ENCODE measurements around the gene DOK7.

DOK7 gene

GRCh38 chr4:3427706-3428446 lies 35.2 kb upstream of the DOK7 start:
- DNase-seq: no peak

GRCh38 chr4:3429651-3430050 lies 33.5 kb upstream of the DOK7 start:
- DNase-seq: no peak

- no peak for DNase-seq
Measured at GRCh38 chr4:3430524-3430923, 32.6 kb upstream of the DOK7 start.

GRCh38 chr4:3431446-3431993 lies 31.6 kb upstream of the DOK7 start:
- DNase-seq: no peak

- no peak for DNase-seq
Measured at GRCh38 chr4:3432381-3432790, 30.7 kb upstream of the DOK7 start.

GRCh38 chr4:3433138-3433869 lies 29.8 kb upstream of the DOK7 start:
- no peak for DNase-seq

GRCh38 chr4:3434881-3435685 lies 28.0 kb upstream of the DOK7 start:
- no peak for DNase-seq

GRCh38 chr4:3435686-3435956 lies 27.5 kb upstream of the DOK7 start:
- no peak for DNase-seq

GRCh38 chr4:3436048-3436797 lies 26.9 kb upstream of the DOK7 start:
- DNase-seq: no peak

- peak; percentile 41 for DNase-seq
Measured at GRCh38 chr4:3436798-3437581, 26.1 kb upstream of the DOK7 start.

GRCh38 chr4:3437582-3437936 lies 25.5 kb upstream of the DOK7 start:
- DNase-seq: no peak

- DNase-seq: no peak
Measured at GRCh38 chr4:3437998-3438846, 24.9 kb upstream of the DOK7 start.

- no peak for DNase-seq
Measured at GRCh38 chr4:3438847-3439180, 24.3 kb upstream of the DOK7 start.

GRCh38 chr4:3439391-3439790 lies 23.7 kb upstream of the DOK7 start:
- DNase-seq: no peak

GRCh38 chr4:3440011-3440410 lies 23.1 kb upstream of the DOK7 start:
- no peak for DNase-seq

GRCh38 chr4:3440979-3441500 lies 22.1 kb upstream of the DOK7 start:
- no peak for DNase-seq

- DNase-seq: no peak
Measured at GRCh38 chr4:3441501-3442459, 21.3 kb upstream of the DOK7 start, which contains the start of gene HGFAC. HGFAC (plus strand) TSS chr4:3441968; CDS start chr4:3442002, 34 bp downstream.

- no peak for DNase-seq
Measured at GRCh38 chr4:3442460-3442958, 20.6 kb upstream of the DOK7 start.

- DNase-seq: peak; percentile 71
Measured at GRCh38 chr4:3442959-3443749, 20.0 kb upstream of the DOK7 start.
